ENCODE measurements around the gene LOXL4.
"Not testable (repeated sequence)": the region's sequence is repeated elsewhere in the genome, so short reads cannot be mapped to it uniquely, and the experiment has no call there.

The LOXL4 gene

DNA sequence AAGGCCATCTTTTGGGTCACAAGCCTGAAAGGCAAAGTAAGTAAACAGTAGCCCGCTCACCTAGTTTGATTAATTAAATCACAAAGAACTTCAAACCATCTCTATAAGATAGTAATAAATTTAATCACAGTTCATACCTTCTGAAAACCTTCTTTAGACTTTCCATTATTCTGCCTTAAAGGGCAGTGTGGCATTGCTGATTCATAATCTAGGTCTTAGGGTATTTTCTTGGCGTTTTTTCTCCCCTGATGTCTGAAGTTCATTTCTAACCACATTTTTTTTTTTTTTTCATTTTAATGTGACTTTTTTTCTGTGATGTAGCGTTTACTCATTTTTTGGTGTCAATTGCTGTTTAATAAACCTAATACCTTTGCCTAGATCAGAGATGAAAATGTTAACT, 27.5 kb downstream of the LOXL4 start:
- no peak for DNase-seq

DNA sequence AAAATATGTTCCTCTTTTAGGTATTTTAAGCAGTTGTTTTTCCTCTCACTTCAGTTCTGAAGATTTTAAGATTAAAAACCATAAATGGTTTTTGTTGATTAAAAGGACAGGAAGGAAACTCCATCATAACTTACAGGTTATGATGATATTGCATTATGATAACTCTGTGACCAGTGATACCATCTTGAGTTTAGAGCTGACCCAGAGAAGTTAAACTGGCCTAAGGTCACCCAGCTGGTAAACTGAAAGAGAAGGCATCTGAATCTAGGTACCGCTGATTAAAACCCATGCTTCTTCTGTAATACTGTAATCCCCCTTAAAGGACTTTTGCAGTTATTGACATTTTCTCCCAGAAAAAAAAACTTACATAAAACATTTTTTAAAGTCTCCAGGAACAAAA, 29.6 kb downstream of the LOXL4 start:
- DNase-seq: no peak

GRCh38 chr10:98236862-98237261, 31.1 kb downstream of the LOXL4 start:
- DNase-seq: no peak

GRCh38 chr10:98235846-98236245, 32.1 kb downstream of the LOXL4 start:
- DNase-seq: no peak

GRCh38 chr10:98231417-98231816, 36.6 kb downstream of the LOXL4 start:
- no peak for DNase-seq

DNA sequence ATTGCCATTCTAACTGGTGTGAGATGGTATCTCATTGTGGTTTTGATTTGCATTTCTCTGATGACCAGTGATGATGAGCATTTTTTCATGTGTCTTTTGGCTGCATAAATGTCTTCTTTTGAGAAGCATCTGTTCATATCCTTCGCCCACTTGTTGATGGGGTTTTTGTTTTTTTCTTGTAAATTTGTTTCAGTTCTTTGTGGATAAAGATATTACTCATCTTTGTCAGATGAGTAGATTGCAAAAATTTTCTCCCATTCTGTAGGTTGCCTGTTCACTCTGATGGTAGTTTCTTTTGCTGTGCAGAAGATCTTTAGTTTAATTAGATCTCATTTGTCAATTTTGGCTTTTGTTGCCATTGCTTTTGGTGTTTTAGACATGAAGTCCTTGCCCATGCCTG, 39.7 kb downstream of the LOXL4 start:
- not testable (repeated sequence) for DNase-seq

DNA sequence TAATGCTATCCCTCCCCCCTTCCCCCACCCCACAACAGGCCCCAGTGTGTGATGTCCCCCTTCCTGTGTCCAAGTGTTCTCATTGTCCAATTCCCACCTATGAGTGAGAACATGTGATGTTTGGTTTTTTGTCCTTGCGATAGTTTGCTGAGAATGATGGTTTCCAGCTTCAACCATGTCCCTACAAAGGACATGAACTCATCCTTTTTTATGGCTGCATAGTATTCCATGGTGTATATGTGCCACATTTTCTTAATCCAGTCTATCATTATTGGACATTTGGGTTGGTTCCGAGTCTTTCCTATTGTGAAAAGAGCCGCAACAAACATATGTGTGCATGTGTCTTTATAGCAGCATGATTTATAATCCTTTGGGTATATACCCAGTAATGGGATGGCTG, 40.3 kb downstream of the LOXL4 start:
- not testable (repeated sequence) for DNase-seq

GRCh38 chr10:98226508-98227144, 41.4 kb downstream of the LOXL4 start:
- DNase-seq: no peak

DNA sequence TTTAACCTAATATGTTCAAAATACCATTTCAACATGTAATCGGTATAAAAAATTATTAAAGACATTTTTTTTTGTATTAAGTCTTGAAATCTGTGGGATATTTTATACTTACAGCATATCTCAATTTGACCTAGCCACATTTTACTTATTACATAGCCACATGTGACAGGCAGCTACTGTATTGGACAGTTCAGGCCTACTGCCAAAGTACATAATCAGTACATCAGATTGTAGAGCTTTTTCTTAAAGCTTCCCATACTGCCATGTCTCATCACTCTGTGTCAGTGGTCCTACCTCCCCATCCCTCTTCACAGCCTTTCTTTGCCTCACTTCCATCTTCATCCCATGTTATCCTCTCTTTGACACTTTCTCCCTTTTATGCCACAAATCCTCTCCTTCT, 43.0 kb downstream of the LOXL4 start:
- DNase-seq: no peak

GRCh38 chr10:98224509-98224908, 43.5 kb downstream of the LOXL4 start:
- no peak for DNase-seq

DNA sequence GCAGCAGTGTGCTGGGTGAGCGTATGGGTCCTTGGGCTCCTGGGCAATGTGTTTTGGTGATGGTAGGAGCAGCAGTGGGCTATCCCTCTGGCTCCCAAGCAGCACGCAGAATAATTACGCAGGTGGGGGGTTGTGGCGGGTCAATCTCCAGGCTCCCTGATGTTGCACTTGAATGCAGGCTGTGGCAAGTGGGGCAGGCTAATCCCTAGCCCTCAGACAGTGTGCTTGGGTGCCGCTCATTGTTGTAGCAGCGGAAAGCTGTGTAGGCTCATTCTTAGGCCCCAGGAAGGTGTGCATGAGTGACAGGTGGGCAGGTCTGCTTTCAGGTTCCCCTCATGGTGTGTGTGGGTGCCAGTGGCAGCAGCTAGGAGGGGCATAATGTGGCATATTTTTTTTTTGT, 44.1 kb downstream of the LOXL4 start:
- DNase-seq: no peak

DNA sequence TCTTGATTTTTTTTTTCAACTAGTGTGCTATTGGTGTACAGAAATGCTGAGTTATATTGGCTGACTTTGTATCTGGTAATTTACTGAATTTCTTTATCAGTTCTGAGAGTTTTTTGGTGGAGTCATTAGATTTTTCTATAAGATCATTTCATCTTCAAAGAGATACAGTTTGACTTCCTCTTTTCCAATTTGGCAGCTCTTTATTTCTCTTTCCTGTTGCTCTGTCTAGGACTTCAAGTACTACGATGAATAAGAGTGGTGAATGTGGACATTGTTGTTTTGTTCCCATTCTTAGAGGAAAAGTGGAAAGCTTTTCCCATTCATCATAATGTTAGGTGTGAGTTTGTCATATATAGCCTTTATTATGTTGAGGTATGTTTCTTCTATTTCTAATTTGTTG, 50.2 kb downstream of the LOXL4 start:
- no peak for DNase-seq

- no peak for DNase-seq
Measured at GRCh38 chr10:98215373-98215772, 52.6 kb downstream of the LOXL4 start.

DNA sequence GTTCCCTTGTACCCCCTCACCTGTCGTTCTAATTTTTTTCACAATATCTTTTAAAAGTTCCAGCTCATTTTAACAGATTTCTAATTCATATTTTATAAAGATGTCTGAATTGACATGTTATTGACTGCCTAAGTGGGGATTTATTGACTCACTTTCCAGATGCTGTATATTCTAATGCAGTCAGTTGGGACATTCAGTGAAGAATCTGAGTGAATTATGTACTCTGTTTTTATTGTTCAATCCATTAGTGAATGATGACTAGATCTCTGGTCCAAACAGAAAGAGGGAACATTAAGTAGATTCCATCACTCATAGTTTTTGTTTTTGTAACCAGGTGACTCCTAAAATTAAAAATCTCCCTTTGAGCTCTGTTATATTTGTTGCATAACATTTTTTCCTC, 54.3 kb downstream of the LOXL4 start:
- DNase-seq: no peak

DNA sequence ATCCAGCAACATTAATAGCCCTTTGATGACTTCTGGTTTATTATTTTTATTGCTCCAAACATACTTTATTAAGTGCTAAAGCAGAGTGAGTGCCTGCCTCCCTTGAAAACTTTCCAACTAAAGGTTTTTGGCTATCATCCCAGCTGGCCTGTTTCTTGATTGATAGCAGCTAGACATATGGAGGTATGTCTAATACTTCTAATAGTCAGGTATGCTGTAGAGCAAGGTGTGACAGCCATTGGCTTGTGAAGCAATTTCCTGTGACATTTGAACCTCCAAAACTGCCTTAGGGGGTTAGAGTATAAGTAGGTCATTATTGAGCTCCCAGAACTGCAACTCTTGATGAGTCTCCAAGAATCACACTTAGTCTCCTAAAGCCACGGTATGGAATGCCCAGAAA, 55.8 kb downstream of the LOXL4 start:
- no peak for DNase-seq

- no peak for DNase-seq
Measured at GRCh38 chr10:98209441-98209840, 58.6 kb downstream of the LOXL4 start.

DNA sequence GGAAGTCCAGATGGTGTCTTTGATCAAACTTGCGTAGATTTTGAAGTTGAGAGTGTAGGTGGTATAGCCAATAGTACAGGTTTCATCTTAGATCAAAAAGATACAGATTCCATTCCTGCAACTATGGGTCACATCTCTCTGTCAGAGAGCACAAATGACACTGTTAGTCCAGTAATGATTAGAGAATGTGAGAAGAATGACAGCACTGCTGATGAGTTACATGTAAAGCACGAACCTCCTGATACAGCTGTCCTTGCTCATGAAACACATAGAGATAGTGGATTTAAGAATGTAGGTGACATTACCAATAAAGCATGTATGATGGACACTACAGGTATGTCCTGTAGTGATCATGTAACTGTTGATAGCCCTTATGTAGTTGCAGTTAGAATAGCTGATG, 59.1 kb downstream of the LOXL4 start:
- DNase-seq: no peak

DNA sequence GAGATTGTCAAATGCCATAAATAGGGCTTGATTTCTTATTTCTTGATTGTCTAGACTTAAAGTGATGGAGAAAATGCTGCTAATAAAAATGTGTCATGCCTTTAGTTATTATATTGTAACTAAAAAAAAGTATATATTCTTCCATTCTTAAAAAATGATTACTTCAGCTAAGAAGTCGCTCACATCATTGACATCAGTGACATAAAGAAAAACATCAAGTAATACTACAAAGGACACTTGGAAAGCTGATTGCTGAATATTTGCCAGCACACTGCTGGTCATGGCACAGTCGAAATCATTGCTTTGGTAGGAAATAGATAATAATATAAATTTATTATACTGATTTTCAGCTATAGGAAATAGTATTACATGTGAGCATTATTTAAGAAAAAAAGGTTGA, 62.6 kb downstream of the LOXL4 start:
- no peak for DNase-seq

DNA sequence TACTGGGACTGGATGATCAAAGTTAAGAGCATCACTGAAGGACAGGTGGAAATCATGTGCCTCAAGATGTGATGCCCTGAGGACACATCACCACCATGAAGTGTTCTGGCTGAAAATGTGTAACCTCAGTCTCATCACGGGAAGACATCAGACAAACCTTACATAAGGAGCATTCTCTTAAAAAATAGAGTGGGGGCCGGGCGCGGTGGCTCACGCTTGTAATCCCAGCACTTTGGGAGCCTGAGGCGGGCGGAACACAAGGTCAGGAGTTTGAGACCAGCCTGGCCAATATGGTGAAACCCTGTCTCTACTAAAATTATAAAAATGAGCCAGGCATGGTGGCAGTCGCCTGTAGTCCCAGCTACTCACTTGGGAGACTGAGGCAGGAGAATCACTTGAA, 65.6 kb downstream of the LOXL4 start:
- no peak for DNase-seq

DNA sequence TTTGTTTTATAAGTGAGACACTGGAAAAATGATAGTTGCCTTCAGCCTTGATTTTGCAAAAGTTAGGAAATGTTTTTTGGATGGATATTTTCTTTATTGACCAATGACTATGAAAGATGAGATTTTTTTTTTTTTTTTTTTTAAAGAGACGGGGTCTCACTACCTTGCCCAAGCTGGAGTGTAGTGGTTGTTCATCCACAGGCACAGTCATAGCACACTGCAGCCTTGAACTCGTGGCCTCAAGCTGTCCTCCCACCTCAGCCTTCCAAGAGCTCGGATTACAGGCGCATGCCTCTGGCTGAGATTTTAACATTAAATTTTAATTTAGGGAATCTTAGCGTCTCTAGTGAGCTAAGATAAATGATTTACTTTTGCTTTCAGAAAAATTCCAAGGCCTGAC, 66.2 kb downstream of the LOXL4 start:
- DNase-seq: no peak
